Amniotic epithelial cell (primary cell): ENCODE measurements around the gene CBR4.
A peak's percentile ranks its signal among the peaks of the same experiment; 100 is the strongest.

Source experiments
- DNase-seq: peaks from one replicate; pipeline ENCODE4 v3.0.0-alpha.2; 2010; ENCODE audit warnings: low read depth

Gene CBR4

DNA sequence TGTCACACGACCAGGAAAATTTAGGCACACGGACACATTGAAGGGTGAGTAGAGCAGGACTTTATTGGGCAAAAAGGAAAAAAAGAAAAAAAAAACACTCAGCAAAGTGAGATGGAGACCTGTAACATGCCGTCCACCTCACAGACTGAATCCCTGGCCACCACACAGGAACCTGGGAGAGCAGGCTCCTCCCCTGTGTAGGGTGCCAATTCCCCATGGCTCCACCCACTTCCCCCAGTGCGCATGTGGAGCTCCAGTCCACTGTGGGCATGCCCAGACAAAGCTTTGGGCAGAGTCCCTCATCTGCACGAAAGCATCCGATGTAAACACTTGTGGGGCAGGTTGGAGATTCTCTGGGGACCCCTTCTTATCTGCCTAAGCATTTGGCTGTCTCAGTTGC, 23.6 kb upstream of the CBR4 start:
- DNase-seq, result no peak

GRCh38 chr4:169032883-169033645, 23.0 kb upstream of the CBR4 start:
- no peak for DNase-seq

GRCh38 chr4:169032194-169032593, 22.1 kb upstream of the CBR4 start:
- DNase-seq, result no peak

DNA sequence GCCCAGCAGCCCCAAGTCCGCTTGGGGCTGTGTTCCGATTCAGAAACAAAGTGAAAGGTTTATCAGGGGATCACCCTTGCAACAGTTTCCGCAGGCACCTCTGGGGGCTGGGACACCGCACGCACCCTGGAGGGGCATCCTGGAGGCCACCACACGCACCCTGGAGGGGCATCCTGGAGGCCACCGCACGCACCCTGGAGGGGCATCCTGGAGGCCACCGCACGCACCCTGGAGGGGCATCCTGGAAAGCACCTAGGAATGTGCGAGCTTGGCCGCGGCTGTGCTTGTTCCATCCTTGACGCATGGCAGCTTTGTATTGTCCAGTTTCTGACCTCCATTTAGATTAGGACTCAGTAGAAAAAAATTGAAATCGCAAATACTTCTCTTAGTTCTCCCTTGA, 21.3 kb upstream of the CBR4 start:
- no peak for DNase-seq

GRCh38 chr4:169030562-169030982, 20.5 kb upstream of the CBR4 start:
- no peak for DNase-seq

- DNase-seq, result no peak
Observed at GRCh38 chr4:169029947-169030346, 19.9 kb upstream of the CBR4 start.

- no peak for DNase-seq
Observed at GRCh38 chr4:169027663-169028062, 17.6 kb upstream of the CBR4 start.

DNA sequence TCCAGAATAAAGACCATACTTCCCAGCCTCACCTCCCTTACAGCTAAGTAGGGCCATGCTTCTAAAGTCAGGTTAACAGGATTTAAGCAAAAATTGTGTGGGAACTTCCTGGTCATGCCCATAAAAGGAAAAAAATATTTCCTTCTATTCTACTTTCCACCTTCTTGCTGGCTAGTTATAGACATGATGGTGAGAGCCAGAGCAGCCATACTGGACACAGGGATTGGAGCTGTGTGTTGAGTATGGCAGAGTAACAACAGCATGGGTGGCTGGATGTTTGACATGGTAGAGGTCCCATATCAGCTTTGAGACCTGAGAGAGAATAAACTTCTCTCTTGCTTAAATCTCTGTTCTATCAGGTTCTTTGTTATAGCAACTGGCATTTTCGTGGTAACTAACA, 15.1 kb upstream of the CBR4 start:
- no peak for DNase-seq

GRCh38 chr4:169024762-169025161, 14.7 kb upstream of the CBR4 start:
- peak; percentile 55 for DNase-seq

DNA sequence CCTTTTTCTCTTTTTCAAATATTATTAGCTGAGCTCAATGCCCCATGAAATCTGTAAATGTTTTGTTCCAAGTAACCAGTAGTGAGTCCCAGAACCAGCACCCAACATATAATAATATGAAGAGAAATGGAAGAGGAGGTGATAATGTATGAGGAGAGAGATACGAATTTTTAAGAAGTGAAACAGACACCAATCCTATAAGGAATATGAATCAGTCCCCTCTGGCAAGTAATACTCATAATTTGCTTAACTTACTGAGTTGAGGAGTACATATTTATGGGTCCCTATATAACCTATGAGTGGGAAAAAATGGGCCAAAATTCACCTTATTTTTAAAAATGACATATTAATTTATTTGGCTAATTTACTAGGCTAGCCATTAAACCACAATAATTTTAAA, 8.4 kb upstream of the CBR4 start:
- DNase-seq, result no peak

DNA sequence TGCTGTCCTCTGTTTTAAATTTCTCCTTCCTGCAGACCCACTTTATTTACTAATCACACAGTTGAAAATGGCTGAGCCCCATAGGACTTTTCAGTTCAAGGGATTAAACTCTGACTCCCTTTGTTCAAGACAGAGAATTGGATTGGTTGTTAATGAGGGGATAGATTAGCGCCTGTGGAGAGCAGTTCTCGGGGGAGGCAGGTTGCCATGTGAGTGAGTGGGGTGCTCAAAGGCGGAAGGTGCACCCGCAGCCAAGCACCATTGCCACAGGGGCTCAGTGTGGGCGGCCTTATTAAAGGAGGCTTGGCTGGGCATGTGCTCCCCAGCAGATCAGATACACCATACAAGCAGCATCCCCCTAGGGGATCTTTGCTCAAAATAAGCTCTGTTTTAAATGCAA, 7.9 kb upstream of the CBR4 start:
- no peak for DNase-seq

DNA sequence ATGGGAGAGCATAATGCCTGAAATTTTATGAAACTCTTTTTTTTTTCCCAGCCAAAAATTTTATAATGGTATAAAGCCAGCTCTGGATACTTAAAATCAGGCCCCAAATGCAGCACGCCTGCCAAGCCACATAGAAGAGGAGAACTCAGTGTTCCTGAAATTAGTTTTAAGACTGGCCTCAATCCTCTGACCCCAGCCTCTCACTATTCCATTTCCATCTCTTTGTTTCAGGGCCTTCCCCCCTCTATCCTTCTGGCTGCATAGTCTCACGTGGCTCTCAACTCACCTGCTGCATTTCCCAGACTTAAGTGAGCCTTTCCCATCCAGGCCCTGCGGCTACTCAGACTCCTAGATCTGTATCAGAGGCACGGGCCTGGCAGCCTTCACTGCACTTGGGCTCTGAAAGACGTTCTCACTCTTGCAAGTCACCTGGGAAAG, 5.2 kb upstream of the CBR4 start:
- DNase-seq, result no peak

GRCh38 chr4:169014586-169014985, 4.5 kb upstream of the CBR4 start:
- no peak for DNase-seq

- no peak for DNase-seq
Observed at GRCh38 chr4:169013396-169013795, 3.3 kb upstream of the CBR4 start.

GRCh38 chr4:169012049-169012448, 2.0 kb upstream of the CBR4 start:
- no peak for DNase-seq

GRCh38 chr4:169009286-169010124, 550 bp downstream of the CBR4 start:
- DNase-seq, result peak; percentile 64

- DNase-seq, result no peak
Observed at GRCh38 chr4:169005453-169006099, 4.5 kb downstream of the CBR4 start.

DNA sequence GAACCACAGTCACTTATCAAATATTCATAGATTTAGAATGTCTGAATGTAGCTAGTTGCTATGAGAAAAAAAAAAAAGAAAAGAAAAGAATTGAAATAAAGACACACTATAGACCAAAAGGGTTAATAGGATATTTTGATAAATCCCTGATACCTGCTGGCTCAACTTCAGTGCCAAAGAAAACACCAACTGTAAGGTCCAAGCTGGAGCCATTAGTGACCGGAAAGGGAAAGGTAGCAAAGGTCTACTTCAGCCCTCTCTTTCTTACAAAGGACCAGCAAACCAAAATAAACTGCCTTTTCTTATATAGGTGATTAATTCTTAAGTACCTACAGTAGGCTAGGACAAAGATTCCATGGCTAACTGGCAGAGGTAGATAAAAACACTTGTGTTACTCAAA, 9.7 kb downstream of the CBR4 start:
- no peak for DNase-seq

DNA sequence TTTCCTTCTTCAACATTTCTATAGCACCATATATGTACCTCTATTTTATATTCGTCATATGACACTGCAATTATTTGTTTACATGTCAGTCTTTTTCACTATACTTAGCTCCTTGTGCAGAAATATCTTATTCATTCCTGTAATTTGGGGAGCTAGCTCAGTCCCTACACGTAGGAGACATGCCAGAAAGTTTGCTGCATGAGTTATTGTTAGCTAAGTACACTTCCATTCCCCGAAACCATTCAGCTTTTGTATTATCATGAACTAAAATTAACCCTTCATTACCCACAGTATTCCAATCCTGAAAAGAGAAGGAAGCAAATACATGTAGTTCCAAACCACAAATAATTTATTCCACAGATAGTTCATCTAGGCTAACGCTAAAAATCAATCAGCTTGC, 10.2 kb downstream of the CBR4 start:
- DNase-seq, result no peak

GRCh38 chr4:168998596-168998995, 11.5 kb downstream of the CBR4 start:
- DNase-seq, result no peak

DNA sequence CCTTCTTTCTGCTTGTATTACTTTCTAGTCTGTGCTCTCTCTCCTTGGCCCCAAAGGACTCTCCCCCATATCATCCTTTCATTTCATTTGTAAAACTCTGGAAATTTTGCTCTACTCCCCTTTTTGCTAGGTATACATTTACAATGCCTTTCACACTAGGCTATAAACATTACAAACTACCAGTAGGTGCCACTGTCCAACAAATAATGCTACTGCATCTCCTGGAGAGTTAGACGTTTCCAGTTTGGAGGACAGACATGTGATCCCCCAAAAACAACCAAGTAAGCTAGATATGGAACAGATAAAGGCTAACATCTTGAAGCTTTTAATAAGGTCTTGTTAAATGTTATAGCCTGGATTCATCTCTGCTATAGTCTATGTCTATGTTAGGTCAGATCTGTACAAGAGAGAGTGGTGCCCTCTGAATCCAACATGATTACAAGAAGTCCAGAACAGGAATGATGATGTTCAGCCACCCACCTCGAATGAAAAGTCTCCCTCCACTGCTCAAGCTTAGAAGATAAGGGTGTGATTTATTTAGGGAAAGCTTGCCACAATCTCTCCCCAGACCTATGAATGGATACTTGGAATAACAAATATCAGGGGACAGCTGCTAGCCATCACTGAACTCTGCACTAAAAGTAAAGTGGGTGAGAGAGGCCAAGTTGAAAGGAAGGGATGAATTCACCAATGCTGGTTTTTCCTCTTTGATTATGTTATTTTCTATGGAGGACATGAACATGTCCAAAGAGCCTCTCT, 14.3 kb downstream of the CBR4 start:
- DNase-seq, result peak; percentile 24

DNA sequence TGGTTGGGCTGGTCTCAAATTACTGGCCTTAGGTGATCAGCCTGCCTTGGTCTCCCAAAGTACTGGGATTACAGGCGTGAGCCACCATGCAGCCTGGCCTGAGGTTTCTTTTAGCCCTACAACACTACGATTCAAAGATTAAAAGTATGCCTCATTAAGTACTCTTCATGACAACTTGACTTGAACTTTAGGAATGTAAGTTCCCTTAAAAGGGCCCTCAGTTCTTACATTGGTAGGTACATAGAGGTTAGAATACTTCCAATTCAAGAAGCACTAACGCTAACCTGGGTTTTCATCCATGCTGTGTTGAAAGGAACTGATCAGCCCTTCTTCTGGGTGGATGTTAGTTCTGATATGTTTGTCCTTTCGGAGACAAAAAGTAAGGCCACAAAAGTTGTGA, 15.1 kb downstream of the CBR4 start:
- DNase-seq, result no peak
